PC-3 (cell line): ENCODE data around the gene PANK1.

ENCODE experiments used
- EZH2 ChIP-seq: fragments of 300-600 bp; sonication (generic); IDR thresholded peaks from one replicate; pipeline ENCODE4 v1.6.1; 2017; ENCODE audit warnings: antibody characterized with exemption, mild to moderate bottlenecking, low read length; ENCODE audit not compliant: unreplicated experiment
- TF ChIP-seq, protein P1 (sequence below): fragments of 300-600 bp; sonication (generic); conservative IDR thresholded peaks from 2 replicates; pipeline ENCODE4 v1.5.1; 2017; ENCODE audit warnings: antibody characterized with exemption, low read depth, mild to moderate bottlenecking, low read length

DNA sequence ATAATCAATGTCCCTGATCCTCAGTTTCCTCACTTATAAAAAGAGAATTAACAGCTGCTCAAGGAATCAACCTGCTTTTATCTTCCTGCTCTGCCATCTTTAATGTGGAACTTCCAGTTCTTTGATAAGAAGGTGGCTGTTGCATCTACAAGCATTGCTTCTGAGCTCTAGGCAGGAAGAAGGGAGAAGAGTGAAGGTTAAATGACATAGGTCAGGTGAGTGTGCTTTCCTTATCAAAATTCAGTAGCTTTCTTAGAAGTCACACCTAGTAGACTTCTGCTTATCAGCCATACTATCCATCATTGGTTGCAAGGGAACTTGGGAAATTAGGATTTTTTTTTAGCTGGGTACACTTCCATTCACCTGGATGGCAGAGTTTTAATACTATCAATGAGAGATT is 32.3 kb upstream of the PANK1 start:
- TF ChIP-seq, protein P1, sequence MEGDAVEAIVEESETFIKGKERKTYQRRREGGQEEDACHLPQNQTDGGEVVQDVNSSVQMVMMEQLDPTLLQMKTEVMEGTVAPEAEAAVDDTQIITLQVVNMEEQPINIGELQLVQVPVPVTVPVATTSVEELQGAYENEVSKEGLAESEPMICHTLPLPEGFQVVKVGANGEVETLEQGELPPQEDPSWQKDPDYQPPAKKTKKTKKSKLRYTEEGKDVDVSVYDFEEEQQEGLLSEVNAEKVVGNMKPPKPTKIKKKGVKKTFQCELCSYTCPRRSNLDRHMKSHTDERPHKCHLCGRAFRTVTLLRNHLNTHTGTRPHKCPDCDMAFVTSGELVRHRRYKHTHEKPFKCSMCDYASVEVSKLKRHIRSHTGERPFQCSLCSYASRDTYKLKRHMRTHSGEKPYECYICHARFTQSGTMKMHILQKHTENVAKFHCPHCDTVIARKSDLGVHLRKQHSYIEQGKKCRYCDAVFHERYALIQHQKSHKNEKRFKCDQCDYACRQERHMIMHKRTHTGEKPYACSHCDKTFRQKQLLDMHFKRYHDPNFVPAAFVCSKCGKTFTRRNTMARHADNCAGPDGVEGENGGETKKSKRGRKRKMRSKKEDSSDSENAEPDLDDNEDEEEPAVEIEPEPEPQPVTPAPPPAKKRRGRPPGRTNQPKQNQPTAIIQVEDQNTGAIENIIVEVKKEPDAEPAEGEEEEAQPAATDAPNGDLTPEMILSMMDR: no peak
- TF ChIP-seq EZH2: no peak
